GM18870 (cell line): ENCODE results near the gene PCDHB9.
"Not testable (repeated sequence)": the region's sequence is repeated elsewhere in the genome, so short reads cannot be mapped to it uniquely, and the experiment has no call there.

Source experiments
- ATAC-seq: cut with Tn5 transposase; IDR thresholded peaks from one replicate; pipeline ENCODE4 v1.9.1; 2021; ENCODE audit warnings: moderate library complexity; ENCODE audit not compliant: unreplicated experiment

PCDHB9 gene

DNA sequence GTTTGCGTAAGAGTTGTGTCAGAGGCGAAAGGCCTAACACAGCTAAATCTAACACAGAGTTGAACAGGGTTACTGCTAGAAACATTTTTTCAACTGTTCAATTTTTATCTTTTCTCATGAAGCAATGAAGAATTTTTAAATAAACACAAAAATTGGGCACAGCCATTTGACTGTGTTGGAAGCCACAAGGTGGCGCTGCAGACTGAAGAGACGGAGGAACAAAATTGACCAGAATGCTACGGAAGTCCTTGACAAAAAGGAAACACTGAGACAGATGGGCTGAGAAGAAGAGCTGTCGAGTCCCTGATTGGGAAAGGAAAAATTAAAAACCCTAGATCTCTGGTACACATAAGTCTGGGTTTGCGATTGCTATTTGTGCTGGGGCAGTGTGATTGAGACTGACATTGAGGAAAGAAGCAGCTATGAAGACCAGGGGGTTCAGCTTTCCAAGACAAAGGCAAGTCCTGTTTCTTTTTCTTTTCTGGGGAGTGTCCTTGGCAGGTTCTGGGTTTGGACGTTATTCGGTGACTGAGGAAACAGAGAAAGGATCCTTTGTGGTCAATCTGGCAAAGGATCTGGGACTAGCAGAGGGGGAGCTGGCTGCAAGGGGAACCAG is at the start of gene PCDHB9:
Gene PCDHB9, plus strand, starts transcription at position 265 of the 616 bp plus-strand sequence. Its CDS starts 158 bp downstream, at position 423.
- no peak for ATAC-seq

DNA sequence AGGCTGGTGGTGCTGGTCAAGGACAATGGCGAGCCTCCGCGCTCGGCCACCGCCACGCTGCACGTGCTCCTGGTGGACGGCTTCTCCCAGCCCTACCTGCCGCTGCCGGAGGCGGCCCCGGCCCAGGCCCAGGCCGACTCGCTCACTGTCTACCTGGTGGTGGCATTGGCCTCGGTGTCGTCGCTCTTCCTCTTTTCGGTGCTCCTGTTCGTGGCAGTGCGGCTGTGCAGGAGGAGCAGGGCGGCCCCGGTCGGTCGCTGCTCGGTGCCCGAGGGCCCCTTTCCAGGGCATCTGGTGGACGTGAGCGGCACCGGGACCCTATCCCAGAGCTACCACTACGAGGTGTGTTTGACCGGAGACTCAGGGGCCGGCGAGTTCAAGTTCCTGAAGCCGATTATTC is 49.6 kb upstream of the PCDHB9 start:
- ATAC-seq: not testable (repeated sequence)

DNA sequence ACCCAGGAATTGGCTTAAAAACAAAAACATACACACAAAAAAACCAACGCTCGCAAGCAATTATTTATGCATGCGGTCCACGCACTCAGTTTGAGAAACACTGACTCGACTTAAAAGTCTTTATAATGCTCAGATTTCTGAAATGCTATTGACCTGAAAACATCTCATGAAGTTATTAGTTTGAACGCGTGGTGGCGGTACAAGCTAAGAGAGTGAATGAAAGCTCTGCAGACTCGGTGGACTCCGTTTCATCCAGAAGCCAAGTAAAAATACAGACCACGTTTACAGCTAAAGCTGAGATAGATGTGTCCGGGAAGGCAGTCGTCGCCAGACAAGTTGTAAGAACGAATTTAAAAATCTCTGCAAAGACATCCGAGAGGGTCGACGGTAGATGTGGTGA is 37.1 kb upstream of the PCDHB9 start, which contains the start of gene PCDHB6:
Gene PCDHB6, plus strand, starts transcription at position 246 of the 400 bp plus-strand sequence. CDS start 201 bp downstream, outside the sequence.
- no peak for ATAC-seq

DNA sequence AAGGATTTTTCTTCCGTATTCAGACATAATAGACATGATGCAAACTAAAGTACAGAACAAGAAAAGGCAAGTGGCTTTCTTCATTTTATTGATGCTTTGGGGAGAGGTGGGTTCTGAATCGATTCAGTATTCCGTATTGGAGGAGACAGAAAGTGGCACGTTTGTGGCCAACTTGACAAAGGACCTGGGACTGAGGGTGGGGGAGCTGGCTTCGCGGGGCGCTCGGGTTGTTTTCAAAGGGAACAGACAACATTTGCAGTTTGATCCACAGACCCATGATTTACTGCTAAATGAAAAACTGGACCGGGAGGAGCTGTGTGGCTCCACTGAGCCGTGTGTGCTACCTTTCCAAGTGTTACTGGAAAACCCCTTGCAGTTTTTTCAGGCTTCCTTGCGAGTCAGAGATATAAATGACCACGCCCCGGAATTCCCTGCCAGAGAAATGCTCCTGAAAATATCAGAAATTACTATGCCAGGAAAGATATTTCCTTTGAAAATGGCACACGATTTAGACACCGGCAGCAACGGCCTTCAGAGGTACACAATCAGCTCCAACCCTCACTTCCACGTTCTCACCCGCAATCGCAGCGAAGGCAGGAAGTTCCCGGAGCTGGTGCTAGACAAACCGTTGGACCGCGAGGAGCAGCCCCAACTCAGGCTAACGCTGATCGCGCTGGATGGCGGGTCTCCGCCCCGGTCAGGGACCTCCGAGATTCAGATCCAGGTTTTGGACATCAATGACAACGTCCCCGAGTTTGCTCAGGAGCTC is 36.6 kb upstream of the PCDHB9 start:
- ATAC-seq: no peak

DNA sequence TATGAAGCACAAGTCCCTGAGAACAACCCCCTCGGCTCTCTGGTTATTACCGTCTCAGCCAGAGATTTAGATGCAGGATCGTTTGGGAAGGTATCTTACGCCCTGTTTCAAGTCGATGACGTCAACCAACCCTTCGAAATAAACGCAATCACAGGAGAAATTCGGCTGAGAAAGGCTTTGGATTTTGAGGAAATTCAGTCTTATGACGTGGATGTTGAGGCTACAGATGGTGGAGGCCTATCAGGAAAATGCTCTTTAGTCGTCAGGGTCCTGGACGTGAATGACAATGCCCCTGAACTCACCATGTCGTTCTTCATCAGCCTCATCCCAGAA is 36.0 kb upstream of the PCDHB9 start:
- no peak for ATAC-seq

DNA sequence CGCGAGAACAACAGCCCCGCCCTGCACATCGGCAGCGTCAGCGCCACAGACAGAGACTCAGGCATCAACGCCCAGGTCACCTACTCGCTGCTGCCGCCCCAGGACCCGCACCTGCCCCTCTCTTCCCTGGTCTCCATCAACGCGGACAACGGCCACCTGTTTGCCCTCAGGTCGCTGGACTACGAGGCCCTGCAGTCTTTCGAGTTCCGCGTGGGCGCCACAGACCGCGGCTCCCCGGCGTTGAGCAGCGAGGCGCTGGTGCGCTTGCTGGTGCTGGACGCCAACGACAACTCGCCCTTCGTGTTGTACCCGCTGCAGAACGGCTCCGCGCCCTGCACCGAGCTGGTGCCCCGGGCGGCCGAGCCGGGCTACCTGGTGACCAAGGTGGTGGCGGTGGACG is 35.3 kb upstream of the PCDHB9 start:
- not testable (repeated sequence) for ATAC-seq

DNA sequence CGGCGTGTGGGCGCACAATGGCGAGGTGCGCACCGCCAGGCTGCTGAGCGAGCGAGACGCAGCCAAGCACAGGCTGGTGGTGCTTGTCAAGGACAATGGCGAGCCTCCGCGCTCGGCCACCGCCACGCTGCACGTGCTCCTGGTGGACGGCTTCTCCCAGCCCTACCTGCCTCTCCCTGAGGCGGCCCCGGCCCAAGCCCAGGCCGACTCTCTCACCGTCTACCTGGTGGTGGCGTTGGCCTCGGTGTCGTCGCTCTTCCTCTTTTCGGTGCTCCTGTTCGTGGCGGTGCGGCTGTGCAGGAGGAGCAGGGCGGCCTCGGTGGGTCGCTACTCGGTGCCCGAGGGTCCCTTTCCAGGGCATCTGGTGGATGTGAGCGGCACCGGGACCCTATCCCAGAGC is 34.9 kb upstream of the PCDHB9 start:
- not testable (repeated sequence) for ATAC-seq

DNA sequence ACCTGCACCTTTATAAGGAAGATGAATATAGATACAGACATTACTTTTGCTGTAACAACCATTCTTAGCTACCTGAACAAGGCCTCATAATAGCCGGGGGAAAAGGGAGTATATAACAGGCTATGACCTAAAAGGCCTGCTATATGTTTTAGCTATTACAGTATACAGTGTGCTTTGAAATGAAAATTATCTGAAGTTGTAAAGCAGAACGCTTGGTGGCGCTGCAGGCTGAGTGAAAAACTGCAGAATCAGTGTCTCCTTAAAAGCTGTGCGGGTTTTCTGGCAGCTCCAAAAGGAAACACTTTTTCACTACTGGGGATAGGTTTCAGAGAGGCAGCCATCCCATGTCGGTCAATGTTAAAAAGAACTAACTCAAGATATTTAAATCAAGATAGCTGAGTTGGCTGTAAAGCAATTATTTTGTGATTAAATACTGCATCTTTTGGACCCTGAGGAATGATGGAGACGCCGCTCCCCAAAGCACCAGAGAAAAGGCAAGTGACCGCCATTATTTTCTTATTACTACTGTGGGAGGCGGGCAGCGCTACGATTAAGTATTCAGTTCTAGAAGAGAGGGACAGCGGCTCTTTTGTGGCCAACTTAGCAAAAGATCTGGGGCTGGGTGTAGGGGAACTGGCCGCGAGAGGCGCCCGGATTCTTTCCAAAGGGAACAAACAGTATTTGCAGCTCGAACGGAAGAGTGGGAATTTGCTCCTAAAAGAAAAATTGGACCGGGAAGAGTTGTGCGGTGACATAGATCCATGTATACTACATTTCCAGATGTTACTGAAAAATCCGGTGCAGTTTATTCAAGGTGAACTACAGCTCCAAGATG is 31.2 kb upstream of the PCDHB9 start:
- ATAC-seq: no peak

DNA sequence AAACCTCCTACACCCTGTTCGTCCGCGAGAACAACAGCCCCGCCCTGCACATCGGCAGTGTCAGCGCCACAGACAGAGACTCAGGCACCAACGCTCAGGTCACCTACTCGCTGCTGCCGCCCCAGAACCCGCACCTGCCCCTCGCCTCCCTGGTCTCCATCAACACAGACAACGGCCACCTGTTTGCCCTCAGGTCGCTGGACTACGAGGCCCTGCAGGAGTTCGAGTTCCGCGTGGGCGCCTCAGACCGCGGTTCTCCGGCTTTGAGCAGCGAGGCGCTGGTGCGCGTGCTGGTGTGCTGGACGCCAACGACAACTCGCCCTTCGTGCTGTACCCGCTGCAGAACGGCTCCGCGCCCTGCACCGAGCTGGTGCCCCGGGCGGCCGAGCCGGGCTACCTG is 29.6 kb upstream of the PCDHB9 start:
- not testable (repeated sequence) for ATAC-seq

DNA sequence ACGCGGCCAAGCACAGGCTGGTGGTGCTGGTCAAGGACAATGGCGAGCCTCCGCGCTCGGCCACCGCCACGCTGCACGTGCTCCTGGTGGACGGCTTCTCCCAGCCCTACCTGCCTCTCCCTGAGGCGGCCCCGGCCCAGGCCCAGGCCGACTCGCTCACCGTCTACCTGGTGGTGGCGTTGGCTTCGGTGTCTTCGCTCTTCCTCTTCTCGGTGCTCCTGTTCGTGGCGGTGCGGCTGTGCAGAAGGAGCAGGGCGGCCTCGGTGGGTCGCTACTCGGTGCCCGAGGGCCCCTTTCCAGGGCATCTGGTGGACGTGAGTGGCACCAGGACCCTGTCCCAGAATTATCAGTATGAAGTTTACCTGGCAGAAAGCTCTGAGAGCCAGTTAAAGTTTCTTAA is 29.1 kb upstream of the PCDHB9 start:
- ATAC-seq: not testable (repeated sequence)

DNA sequence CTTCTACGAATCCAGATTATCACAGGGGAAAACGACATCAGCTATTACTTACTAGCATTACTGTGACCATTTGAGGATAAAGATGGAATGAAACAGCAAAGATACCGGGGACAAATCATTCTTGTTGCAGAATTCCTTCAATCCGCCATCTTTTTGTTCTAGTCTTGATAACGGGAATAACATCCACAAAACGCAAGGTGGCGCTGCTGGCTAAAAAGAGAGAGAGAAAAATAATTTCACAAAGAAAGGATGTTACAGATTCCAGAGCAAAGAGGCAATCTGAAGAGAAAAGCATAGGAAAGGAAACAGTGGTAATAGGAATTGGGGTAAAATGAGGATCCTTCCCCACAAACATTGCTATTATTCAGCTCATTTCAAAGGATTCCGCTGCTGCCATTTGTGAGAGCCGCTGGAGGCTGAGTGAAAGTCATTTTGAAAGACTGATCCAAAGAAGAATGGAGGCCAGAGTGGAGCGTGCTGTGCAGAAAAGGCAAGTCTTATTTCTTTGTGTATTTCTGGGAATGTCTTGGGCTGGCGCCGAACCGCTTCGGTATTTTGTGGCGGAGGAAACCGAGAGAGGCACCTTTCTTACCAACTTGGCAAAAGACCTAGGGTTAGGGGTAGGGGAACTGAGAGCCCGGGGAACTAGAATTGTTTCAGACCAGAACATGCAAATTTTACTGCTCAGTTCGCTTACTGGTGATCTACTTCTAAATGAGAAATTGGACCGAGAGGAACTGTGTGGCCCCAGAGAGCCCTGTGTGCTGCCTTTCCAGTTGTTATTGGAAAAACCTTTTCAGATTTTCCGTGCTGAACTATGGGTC is 14.4 kb upstream of the PCDHB9 start, which contains the start of gene PCDHB7:
Gene PCDHB7, plus strand, starts transcription at position 264 of the 824 bp plus-strand sequence. Its CDS starts 192 bp downstream, at position 456.
- ATAC-seq: no peak

DNA sequence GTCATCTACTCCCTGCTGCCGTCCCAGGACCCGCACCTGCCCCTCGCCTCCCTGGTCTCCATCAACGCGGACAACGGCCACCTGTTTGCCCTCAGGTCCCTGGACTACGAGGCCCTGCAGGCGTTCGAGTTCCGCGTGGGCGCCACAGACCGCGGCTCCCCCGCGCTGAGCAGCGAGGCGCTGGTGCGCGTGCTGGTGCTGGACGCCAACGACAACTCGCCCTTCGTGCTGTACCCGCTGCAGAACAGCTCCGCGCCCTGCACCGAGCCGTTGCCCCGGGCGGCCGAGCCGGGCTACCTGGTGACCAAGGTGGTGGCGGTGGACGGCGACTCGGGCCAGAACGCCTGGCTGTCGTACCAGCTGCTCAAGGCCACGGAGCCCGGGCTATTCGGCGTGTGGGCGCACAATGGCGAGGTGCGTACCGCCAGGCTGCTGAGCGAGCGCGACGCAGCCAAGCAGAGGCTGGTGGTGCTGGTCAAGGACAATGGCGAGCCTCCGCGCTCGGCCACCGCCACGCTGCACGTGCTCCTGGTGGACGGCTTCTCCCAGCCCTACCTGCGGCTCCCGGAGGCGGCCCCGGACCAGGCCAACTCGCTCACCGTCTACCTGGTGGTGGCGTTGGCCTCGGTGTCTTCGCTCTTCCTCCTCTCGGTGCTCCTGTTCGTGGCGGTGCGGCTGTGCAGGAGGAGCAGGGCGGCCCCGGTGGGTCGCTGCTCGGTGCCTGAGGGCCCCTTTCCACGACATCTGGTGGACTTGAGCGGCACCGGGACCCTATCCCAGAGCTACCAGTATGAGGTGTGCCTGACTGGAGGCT is 12.5 kb upstream of the PCDHB9 start:
- ATAC-seq: not testable (repeated sequence)

DNA sequence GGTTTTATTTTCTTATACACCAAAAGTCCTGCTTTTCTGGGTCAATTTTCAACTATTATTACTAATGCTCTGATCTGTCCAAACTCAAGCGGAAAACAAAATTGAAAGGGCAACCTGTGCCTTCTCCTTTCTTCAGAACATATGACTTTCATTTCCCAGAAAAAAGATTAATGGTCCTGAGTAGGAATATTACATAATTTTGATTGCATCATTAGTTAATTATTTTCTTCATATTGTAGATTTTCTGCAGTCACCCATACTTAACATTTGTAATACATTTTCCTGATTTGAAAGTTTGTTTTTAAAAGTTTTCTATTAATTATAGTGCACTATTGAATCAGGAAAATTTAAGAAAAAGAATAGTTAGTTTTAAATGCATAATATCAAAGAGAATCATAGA is 11.0 kb upstream of the PCDHB9 start:
- ATAC-seq: no peak

DNA sequence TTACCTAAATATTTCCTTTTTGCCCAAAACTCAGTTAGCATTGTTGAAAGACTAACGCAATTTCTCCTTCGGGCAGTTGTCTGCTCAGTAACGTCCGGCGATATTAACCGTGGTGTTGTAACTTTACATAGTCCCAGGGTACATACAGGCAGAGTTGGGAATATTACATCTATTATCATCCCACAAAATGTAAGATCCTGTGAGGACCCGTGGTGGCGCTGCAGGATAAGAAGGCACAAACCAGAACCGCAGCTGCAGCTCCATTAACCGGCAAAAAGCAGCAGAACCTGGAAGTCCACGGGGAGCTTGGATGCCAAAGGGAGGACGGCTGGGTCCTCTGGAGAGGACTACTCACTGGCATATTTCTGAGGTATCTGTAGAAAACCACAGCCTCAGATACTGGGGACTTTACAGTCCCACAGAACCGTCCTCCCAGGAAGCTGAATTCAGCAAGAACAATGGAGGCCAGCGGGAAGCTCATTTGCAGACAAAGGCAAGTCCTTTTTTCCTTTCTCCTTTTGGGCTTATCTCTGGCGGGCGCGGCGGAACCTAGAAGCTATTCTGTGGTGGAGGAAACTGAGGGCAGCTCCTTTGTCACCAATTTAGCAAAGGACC is 9.3 kb upstream of the PCDHB9 start, which contains the start of gene PCDHB8:
Gene PCDHB8, plus strand, starts transcription at position 214 of the 615 bp plus-strand sequence. Its CDS starts 245 bp downstream, at position 459.
- ATAC-seq: not testable (repeated sequence)

DNA sequence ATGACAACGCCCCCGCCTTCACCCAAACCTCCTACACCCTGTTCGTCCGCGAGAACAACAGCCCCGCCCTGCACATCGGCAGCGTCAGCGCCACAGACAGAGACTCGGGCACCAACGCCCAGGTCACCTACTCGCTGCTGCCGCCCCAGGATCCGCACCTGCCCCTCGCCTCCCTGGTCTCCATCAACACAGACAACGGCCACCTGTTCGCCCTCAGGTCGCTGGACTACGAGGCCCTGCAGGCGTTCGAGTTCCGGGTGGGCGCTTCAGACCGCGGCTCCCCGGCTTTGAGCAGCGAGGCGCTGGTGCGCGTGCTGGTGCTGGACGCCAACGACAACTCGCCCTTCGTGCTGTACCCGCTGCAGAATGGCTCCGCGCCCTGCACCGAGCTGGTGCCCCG is 7.6 kb upstream of the PCDHB9 start:
- ATAC-seq: not testable (repeated sequence)

DNA sequence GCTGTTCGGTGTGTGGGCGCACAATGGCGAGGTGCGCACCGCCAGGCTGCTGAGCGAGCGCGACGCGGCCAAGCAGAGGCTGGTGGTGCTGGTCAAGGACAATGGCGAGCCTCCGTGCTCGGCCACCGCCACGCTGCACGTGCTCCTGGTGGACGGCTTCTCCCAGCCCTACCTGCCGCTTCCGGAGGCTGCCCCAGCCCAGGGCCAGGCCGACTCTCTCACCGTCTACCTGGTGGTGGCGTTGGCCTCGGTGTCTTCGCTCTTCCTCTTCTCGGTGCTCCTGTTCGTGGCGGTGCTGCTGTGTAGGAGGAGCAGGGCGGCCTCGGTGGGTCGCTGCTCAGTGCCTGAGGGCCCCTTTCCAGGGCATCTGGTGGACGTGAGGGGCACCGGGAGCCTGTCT is 7.1 kb upstream of the PCDHB9 start:
- not testable (repeated sequence) for ATAC-seq

DNA sequence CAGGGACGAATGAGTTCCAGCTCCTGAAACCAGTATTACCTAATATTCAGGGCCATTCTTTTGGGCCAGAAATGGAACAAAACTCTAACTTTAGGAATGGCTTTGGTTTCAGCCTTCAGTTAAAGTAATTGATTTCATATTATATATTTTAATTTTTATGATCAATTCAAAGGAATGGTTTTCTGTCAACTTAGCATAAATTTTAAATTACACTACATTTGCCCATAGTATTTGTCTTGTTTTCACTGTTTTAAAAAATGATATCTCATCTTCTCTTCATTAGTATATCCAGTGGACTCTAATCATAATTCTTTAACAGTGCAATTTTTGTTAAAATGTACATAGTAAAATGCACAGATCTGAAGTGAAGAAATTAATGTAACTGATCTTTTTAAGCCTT is 6.6 kb upstream of the PCDHB9 start:
- ATAC-seq: no peak

DNA sequence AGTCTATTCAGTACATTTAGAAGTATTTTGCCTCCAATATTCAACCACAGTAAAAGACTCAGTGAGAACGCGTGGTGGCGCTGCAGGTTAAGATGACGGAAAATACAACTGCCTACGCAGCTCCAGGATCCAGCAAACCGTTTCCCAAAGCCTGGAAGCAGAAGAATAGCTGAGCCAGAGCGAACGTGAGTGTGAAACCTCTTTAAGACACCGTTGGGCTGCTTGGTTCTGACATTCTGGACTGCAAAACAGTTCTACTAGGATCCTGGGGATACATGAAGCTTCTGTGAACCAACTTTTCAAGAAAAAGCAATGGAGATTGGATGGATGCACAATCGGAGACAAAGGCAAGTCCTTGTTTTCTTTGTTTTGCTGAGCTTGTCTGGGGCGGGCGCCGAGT is 4.7 kb upstream of the PCDHB9 start, which contains the start of gene PCDHB16:
Gene PCDHB16, plus strand, starts transcription at position 140 of the 400 bp plus-strand sequence. Its CDS starts 173 bp downstream, at position 313.
- ATAC-seq: no peak
